Measurements from ENCODE around the gene SLC35F3. TPM values are rescaled to one million over a fixed set of nuclear protein-coding genes. Genes with fewer than 3 reads are reported as not detected.

The SLC35F3 gene
- total RNA-seq, 1 experiment from 2014 or later: 19.1 TPM

GRCh38 chr1:234132795-234133194 is 228.3 kb downstream of the SLC35F3 start:
- H3K27me3 ChIP-seq (ENCODE audit: control insufficient read depth, insufficient read depth, low read length): no peaks in the 10 kb centered on the region
- no peaks in the 10 kb centered on the region for H3K9me3 ChIP-seq (ENCODE audit: control insufficient read depth, insufficient read depth, low read depth, low read length)
- TF ChIP-seq TCF7L2 (IDR thresholded peaks at IDR 0.05; ENCODE audit: low read depth, low read length) (no peak), POLR2AphosphoS5 (IDR thresholded peaks at IDR 0.05; ENCODE audit: low read depth, low read length) (no peak), SIN3A (IDR thresholded peaks at IDR 0.05; ENCODE audit: borderline replicate concordance, insufficient read depth, low read depth, low read length) (no peak), REST (IDR thresholded peaks at IDR 0.05; ENCODE audit: insufficient read depth in 1 of 2, low read depth in 2 of 2, low read length in 1 of 2) (no peak)
- TF ChIP-seq, protein P1, sequence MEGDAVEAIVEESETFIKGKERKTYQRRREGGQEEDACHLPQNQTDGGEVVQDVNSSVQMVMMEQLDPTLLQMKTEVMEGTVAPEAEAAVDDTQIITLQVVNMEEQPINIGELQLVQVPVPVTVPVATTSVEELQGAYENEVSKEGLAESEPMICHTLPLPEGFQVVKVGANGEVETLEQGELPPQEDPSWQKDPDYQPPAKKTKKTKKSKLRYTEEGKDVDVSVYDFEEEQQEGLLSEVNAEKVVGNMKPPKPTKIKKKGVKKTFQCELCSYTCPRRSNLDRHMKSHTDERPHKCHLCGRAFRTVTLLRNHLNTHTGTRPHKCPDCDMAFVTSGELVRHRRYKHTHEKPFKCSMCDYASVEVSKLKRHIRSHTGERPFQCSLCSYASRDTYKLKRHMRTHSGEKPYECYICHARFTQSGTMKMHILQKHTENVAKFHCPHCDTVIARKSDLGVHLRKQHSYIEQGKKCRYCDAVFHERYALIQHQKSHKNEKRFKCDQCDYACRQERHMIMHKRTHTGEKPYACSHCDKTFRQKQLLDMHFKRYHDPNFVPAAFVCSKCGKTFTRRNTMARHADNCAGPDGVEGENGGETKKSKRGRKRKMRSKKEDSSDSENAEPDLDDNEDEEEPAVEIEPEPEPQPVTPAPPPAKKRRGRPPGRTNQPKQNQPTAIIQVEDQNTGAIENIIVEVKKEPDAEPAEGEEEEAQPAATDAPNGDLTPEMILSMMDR (IDR thresholded peaks at IDR 0.05): no peak
- H3K4me1 ChIP-seq (ENCODE audit: control insufficient read depth, insufficient read depth, low read length): no peaks in the 10 kb centered on the region
- DNase-seq (ENCODE audit: low read depth, low spot score): no peak
- ATAC-seq: no peak
- BruUV-seq (replicated peaks): no TSS peak
- in situ Hi-C loops (cut with HindIII; ENCODE audit: low pct_unique_long_range_greater_than_20kb, low sequenced_read_pairs): no loop called here
- no peak overlapping the region for H3K4me3 ChIP-seq (ENCODE audit: low read depth in 2 of 2, low read length in 2 of 2)
- intact Hi-C loops (cut with micrococcal nuclease; ENCODE audit: unreplicated experiment): no loop called here
- ChIA-PET POLR2A (no interaction called here), CTCF (interaction anchor here (0.6 kb wide), 1 partner anchor 376 kb away, joined by 4 read pairs; no protein-coding TSS in a partner anchor)
- no peaks in the 10 kb centered on the region for H3K36me3 ChIP-seq (ENCODE audit: control insufficient read depth, insufficient read depth, low read length)
- H3K27ac ChIP-seq (ENCODE audit: low read length): no peak overlapping the region

DNA sequence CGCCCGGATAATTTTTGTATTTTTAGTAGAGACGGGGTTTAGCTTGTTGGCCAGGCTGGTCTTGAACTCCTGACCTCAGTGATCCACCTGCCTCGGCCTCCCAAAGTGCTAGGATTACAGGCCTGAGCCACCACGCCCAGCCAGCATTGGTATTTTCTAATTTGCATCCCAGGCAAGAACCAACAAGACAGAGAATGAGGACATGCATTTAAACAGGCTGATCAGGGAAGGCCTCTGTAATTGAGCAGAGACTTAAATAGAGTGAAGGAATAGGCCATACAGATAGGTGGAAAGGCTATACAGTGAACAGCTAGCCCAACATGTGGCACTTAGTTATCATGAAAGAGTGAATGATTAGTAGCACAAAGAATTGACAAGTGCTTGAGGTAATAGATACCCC is 230.4 kb downstream of the SLC35F3 start:
- Histone ChIP-seq H3K4me3 (ENCODE audit: low read depth in 2 of 2, low read length in 2 of 2) (no peak overlapping the region), H3K9me3 (ENCODE audit: control insufficient read depth, insufficient read depth, low read depth, low read length) (no peaks in the 10 kb centered on the region), H3K4me1 (ENCODE audit: control insufficient read depth, insufficient read depth, low read length) (no peaks in the 10 kb centered on the region), H3K27ac (ENCODE audit: low read length) (no peak overlapping the region), H3K27me3 (ENCODE audit: control insufficient read depth, insufficient read depth, low read length) (no peaks in the 10 kb centered on the region), H3K36me3 (ENCODE audit: control insufficient read depth, insufficient read depth, low read length) (no peaks in the 10 kb centered on the region)
- CTCF ChIA-PET: no interaction called here
- POLR2A ChIA-PET: no interaction called here
- TF ChIP-seq REST (IDR thresholded peaks at IDR 0.05; ENCODE audit: insufficient read depth in 1 of 2, low read depth in 2 of 2, low read length in 1 of 2) (no peak), SIN3A (IDR thresholded peaks at IDR 0.05; ENCODE audit: borderline replicate concordance, insufficient read depth, low read depth, low read length) (no peak), TCF7L2 (IDR thresholded peaks at IDR 0.05; ENCODE audit: low read depth, low read length) (no peak), POLR2AphosphoS5 (IDR thresholded peaks at IDR 0.05; ENCODE audit: low read depth, low read length) (no peak)
- TF ChIP-seq, protein P1 (IDR thresholded peaks at IDR 0.05): no peak
- in situ Hi-C loops (cut with HindIII; ENCODE audit: low pct_unique_long_range_greater_than_20kb, low sequenced_read_pairs): no loop called here
- DNase-seq (ENCODE audit: low read depth, low spot score) (no peak), ATAC-seq (no peak)
- intact Hi-C loops (cut with micrococcal nuclease; ENCODE audit: unreplicated experiment): no loop called here
- no TSS peak for BruUV-seq (replicated peaks)
